LNCaP clone FGC (cell line): ENCODE results near the gene USP27X.

Experiments
- DNase-seq: peaks from one replicate; pipeline ENCODE4 v3.0.0-alpha.2; 2011; ENCODE audit warnings: low read depth
- H3K4me3 ChIP-seq: 2 replicates; pipeline ENCODE4 v1.5.1; 2011; ENCODE audit warnings: mild to moderate bottlenecking, low read depth, low read length, control low read depth
- CTCF ChIP-seq: IDR thresholded peaks from 2 replicates; pipeline ENCODE4 v1.5.1; 2012; ENCODE audit warnings: mild to moderate bottlenecking; ENCODE audit not compliant: control insufficient read depth, insufficient read depth; ENCODE audit errors: extremely low read depth

The USP27X gene

GRCh38 chrX:49846522-49846921 lies 32.8 kb upstream of the USP27X start:
- no peak overlapping the region for H3K4me3 ChIP-seq
- no peak for DNase-seq
- no peak for TF ChIP-seq CTCF

GRCh38 chrX:49848275-49848674 lies 31.0 kb upstream of the USP27X start:
- DNase-seq = no peak
- no peak overlapping the region for H3K4me3 ChIP-seq
- TF ChIP-seq CTCF = no peak

- no peak overlapping the region for H3K4me3 ChIP-seq
- TF ChIP-seq CTCF = no peak
- no peak for DNase-seq
Observed at GRCh38 chrX:49850028-49850427, 29.3 kb upstream of the USP27X start.

- DNase-seq = no peak
- TF ChIP-seq CTCF = no peak
- H3K4me3 ChIP-seq = no peak overlapping the region
Observed at GRCh38 chrX:49853661-49854060, 25.6 kb upstream of the USP27X start.

GRCh38 chrX:49856819-49857218 lies 22.5 kb upstream of the USP27X start:
- DNase-seq = no peak
- H3K4me3 ChIP-seq = no peak overlapping the region
- TF ChIP-seq CTCF = no peak

GRCh38 chrX:49858341-49858740 lies 20.9 kb upstream of the USP27X start:
- H3K4me3 ChIP-seq = no peak overlapping the region
- DNase-seq = no peak
- TF ChIP-seq CTCF = no peak

- no peak overlapping the region for H3K4me3 ChIP-seq
- no peak for DNase-seq
- no peak for TF ChIP-seq CTCF
Observed at GRCh38 chrX:49859491-49859890, 19.8 kb upstream of the USP27X start.
